Smooth muscle cell (in vitro differentiated cells): Measurements from ENCODE around the gene NEK9. TPM values are rescaled to one million over a fixed set of nuclear protein-coding genes. Genes with fewer than 3 reads are reported as not detected.

ENCODE experiments used
- DNase-seq: peaks from one replicate; lab custom pipeline; 2025; ENCODE audit not compliant: unreplicated experiment; lab: John Stamatoyannopoulos, UW
- H2AFZ ChIP-seq: fragments of 200-600 bp; sonication (generic); 2 replicates; pipeline ENCODE4 v1.6.0; 2016; ENCODE audit warnings: antibody characterized with exemption, low read depth, mild to moderate bottlenecking
- H3F3A ChIP-seq: fragments of 200-600 bp; sonication (generic); 2 replicates; pipeline ENCODE4 v1.6.0; 2017; ENCODE audit warnings: antibody characterized with exemption, low read depth
- H3K27ac ChIP-seq: fragments of 200-600 bp; sonication (generic); 2 replicates; pipeline ENCODE4 v1.5.1; 2016; ENCODE audit warnings: low read depth, mild to moderate bottlenecking
- H3K27me3 ChIP-seq: fragments of 200-600 bp; sonication (generic); 2 replicates; pipeline ENCODE4 v1.6.1; 2016; ENCODE audit warnings: low read depth, mild to moderate bottlenecking
- H3K36me3 ChIP-seq: fragments of 200-600 bp; sonication (generic); 2 replicates; pipeline ENCODE4 v1.5.1; 2016; ENCODE audit warnings: low read depth
- H3K4me1 ChIP-seq: fragments of 200-600 bp; sonication (generic); 2 replicates; pipeline ENCODE4 v1.5.1; 2016; ENCODE audit warnings: low read depth
- H3K4me2 ChIP-seq: fragments of 200-600 bp; sonication (generic); 2 replicates; pipeline ENCODE4 v1.6.0; 2016; ENCODE audit warnings: mild to moderate bottlenecking
- H3K4me3 ChIP-seq: fragments of 200-600 bp; sonication (generic); 2 replicates; pipeline ENCODE4 v1.5.1; 2016; ENCODE audit warnings: mild to moderate bottlenecking
- H3K79me2 ChIP-seq: fragments of 200-600 bp; sonication (generic); 2 replicates; pipeline ENCODE4 v1.6.0; 2016; ENCODE audit warnings: low read depth, mild to moderate bottlenecking
- H3K9ac ChIP-seq: fragments of 200-600 bp; sonication (generic); 2 replicates; pipeline ENCODE4 v1.6.0; 2016; ENCODE audit warnings: low read depth
- H3K9me3 ChIP-seq: fragments of 200-600 bp; sonication (generic); replicated peaks from 2 replicates; pipeline ENCODE4 v1.5.1; 2016; ENCODE audit warnings: low read depth
- H4K20me1 ChIP-seq: fragments of 200-600 bp; sonication (generic); 2 replicates; pipeline ENCODE4 v1.6.0; 2016; ENCODE audit warnings: low read depth
- CTCF ChIP-seq: fragments of 200-600 bp; sonication (generic); IDR thresholded peaks from 2 replicates; pipeline ENCODE4 v1.5.1; 2017; ENCODE audit warnings: borderline replicate concordance, mild to moderate bottlenecking, antibody characterized with exemption; ENCODE audit not compliant: insufficient read depth, poor library complexity, severe bottlenecking
- WGBS: methylation state at CpG from one replicate; pipeline ENCODE4 v1.1.7; 2016; ENCODE audit warnings: low lambda C conversion rate; 5-methylcytosine and 5-hydroxymethylcytosine counted together
- polyA plus RNA-seq: library from polyadenylated mRNA; unstranded; fragments of >200 nt; fragmentation: Nextera tagmentation; extraction: Ambion mirVana; gene quantifications from 2 replicates; pipeline ENCODE4 v1.2.1, GENCODE V29; 2016
- total RNA-seq: library from RNA; depleted of rRNA; stranded (reverse); fragments of >200 nt; gene quantifications from 2 replicates; pipeline ENCODE4 v1.2.3, GENCODE V29; 2014

The NEK9 gene
- total and polyA plus RNA-seq, 2 experiments from 2014 or later, result 12.4 to 17.8 TPM

GRCh38 chr14:75095690-75096089 is 31.2 kb downstream of the NEK9 start:
- H3K9ac ChIP-seq, result no peak overlapping the region
- H3K4me1 ChIP-seq, result no peaks in the 10 kb centered on the region
- H3K4me2 ChIP-seq, result no peak overlapping the region
- H3K27me3 ChIP-seq, result no peaks in the 10 kb centered on the region
- 95% methylated on average over 4 of the region's 4 CpGs for WGBS
- H3K9me3 ChIP-seq, result no peaks in the 10 kb centered on the region
- no peaks in the 10 kb centered on the region for H3F3A ChIP-seq
- no peaks in the 10 kb centered on the region for H3K36me3 ChIP-seq
- no peaks in the 10 kb centered on the region for H4K20me1 ChIP-seq
- H2AFZ ChIP-seq, result no peak overlapping the region
- no peak overlapping the region for H3K4me3 ChIP-seq
- TF ChIP-seq CTCF, result no peak
- no peak overlapping the region for H3K27ac ChIP-seq
- DNase-seq, result no peak
- no peaks in the 10 kb centered on the region for H3K79me2 ChIP-seq

- Histone ChIP-seq H2AFZ (no peak overlapping the region), H3K27me3 (no peaks in the 10 kb centered on the region), H3K9me3 (no peaks in the 10 kb centered on the region), H3K27ac (no peak overlapping the region), H3K4me1 (no peaks in the 10 kb centered on the region), H3K4me2 (no peak overlapping the region), H4K20me1 (no peaks in the 10 kb centered on the region), H3K9ac (no peak overlapping the region), H3F3A (no peaks in the 10 kb centered on the region), H3K4me3 (no peak overlapping the region), H3K36me3 (no peaks in the 10 kb centered on the region), H3K79me2 (no peaks in the 10 kb centered on the region)
- TF ChIP-seq CTCF, result no peak
- no peak for DNase-seq
- WGBS, result 95% methylated on average over 3 of the region's 3 CpGs
These were observed 32.0 kb downstream of the NEK9 start for GRCh38 chr14:75094896-75095295.

- Histone ChIP-seq H3K9ac (no peak overlapping the region), H4K20me1 (no peaks in the 10 kb centered on the region), H3K4me1 (no peaks in the 10 kb centered on the region), H3K79me2 (no peaks in the 10 kb centered on the region), H3K27me3 (no peaks in the 10 kb centered on the region), H3K4me2 (no peak overlapping the region), H3F3A (no peaks in the 10 kb centered on the region), H3K4me3 (no peak overlapping the region), H3K36me3 (peaks cover under 1% of the 10 kb centered on the region), H3K27ac (no peak overlapping the region), H2AFZ (no peak overlapping the region), H3K9me3 (no peaks in the 10 kb centered on the region)
- 73% methylated on average over 2 of the region's 2 CpGs for WGBS
- no peak for TF ChIP-seq CTCF
- DNase-seq, result no peak
These were observed 34.1 kb downstream of the NEK9 start for GRCh38 chr14:75092698-75093097.

GRCh38 chr14:75091251-75091650 is 35.6 kb downstream of the NEK9 start:
- Histone ChIP-seq H3K9ac (no peak overlapping the region), H4K20me1 (no peaks in the 10 kb centered on the region), H2AFZ (no peak overlapping the region), H3K4me1 (no peaks in the 10 kb centered on the region), H3K79me2 (no peaks in the 10 kb centered on the region), H3K36me3 (peaks cover 6% of the 10 kb centered on the region), H3K4me3 (no peak overlapping the region), H3K4me2 (no peak overlapping the region), H3K9me3 (no peaks in the 10 kb centered on the region), H3K27me3 (no peaks in the 10 kb centered on the region), H3K27ac (no peak overlapping the region), H3F3A (no peaks in the 10 kb centered on the region)
- DNase-seq, result no peak
- 82% methylated on average over 8 of the region's 8 CpGs for WGBS
- no peak for TF ChIP-seq CTCF
